ENCODE measurements around the gene ZNF335. TPM values are rescaled to one million over a fixed set of nuclear protein-coding genes. Genes with fewer than 3 reads are reported as not detected.

ZNF335 gene
- total and polyA plus RNA-seq, 2 of the 13 experiments (the other 11 are each of a cell fraction or from before 2014, with no cell fraction given), result 9.7 to 13.7 TPM

DNA sequence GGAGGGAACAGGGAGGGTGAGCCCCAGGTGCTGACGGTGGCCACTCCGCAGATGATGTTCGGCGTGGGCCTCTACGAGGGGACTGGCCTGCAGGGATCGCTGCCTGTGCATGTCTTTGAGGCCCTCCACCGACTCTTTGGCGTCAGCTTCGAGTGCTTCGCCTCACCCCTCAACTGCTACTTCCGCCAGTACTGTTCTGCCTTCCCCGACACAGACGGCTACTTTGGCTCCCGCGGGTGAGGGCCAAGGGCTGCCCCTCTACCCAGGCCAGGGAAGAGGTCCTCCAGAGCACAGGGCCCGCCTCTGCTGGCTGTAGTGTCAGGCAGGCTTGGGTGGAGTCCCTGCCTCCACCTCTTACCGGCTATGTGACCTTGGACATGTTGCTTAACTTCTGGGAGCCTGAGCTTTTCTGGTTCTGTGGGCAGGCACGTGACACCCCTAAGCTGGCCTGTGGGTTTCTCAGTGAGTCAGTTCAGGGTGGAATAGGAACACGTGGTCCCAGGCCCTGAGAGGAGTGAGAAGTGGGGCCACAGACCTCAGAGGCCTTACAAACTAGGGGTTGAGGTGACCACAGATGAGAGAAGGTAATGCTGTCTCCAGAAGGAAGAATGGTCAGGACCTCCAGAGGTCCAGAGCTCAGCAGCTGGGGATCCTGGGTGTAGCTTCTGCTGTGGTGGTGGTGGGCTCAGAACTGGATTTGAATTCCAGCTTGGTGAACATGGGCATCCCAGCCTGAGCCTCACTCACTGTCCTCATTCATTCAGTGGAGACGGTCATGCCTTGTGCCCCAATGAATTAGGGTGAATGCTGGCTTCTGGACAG lies 25.6 kb downstream of the ZNF335 start (continued):
- TF ChIP-seq, protein P1, sequence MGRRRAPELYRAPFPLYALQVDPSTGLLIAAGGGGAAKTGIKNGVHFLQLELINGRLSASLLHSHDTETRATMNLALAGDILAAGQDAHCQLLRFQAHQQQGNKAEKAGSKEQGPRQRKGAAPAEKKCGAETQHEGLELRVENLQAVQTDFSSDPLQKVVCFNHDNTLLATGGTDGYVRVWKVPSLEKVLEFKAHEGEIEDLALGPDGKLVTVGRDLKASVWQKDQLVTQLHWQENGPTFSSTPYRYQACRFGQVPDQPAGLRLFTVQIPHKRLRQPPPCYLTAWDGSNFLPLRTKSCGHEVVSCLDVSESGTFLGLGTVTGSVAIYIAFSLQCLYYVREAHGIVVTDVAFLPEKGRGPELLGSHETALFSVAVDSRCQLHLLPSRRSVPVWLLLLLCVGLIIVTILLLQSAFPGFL (CRISPR knock-in tag; IDR thresholded peaks at IDR 0.05), result no peak; the same call in 1 of the 2 replicates
- TF ChIP-seq NR2F2 (IDR thresholded peaks at IDR 0.05; ENCODE audit: borderline replicate concordance, low read depth), result peak; percentile 45; the same call in 1 of the 2 replicates
- TF ChIP-seq, protein P2, sequence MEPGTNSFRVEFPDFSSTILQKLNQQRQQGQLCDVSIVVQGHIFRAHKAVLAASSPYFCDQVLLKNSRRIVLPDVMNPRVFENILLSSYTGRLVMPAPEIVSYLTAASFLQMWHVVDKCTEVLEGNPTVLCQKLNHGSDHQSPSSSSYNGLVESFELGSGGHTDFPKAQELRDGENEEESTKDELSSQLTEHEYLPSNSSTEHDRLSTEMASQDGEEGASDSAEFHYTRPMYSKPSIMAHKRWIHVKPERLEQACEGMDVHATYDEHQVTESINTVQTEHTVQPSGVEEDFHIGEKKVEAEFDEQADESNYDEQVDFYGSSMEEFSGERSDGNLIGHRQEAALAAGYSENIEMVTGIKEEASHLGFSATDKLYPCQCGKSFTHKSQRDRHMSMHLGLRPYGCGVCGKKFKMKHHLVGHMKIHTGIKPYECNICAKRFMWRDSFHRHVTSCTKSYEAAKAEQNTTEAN (CRISPR knock-in tag; conservative IDR thresholded peaks at IDR 0.05), result peak; percentile 75
- no peak for TF ChIP-seq HCFC1 (IDR thresholded peaks at IDR 0.05; ENCODE audit: low read depth, low read length)
- TF ChIP-seq FOXJ3 (CRISPR knock-in tag; IDR thresholded peaks at IDR 0.05; ENCODE audit: borderline replicate concordance), result no peak
- TF ChIP-seq ZBTB3 (CRISPR knock-in tag; IDR thresholded peaks at IDR 0.05; ENCODE audit: borderline replicate concordance, low read depth), result 0 out of 2 replicates have a peak, but pooled peaks have one; percentile 12
- TF ChIP-seq ZSCAN9 (CRISPR knock-in tag; IDR thresholded peaks at IDR 0.05; ENCODE audit: borderline replicate concordance), result peak; percentile 97
- TF ChIP-seq HMG20A (CRISPR knock-in tag; IDR thresholded peaks at IDR 0.05; ENCODE audit: borderline replicate concordance), result peak; percentile 77; the same call in 1 of the 2 replicates
- peak; percentile 87 for TF ChIP-seq HDAC1 (CRISPR knock-in tag; IDR thresholded peaks at IDR 0.05)
- peak; percentile 79 for TF ChIP-seq ELF3 (CRISPR knock-in tag; IDR thresholded peaks at IDR 0.05)
- 0 out of 2 replicates have a peak, but pooled peaks have one; percentile 32 for TF ChIP-seq RARG (CRISPR knock-in tag; IDR thresholded peaks at IDR 0.05; ENCODE audit: low read depth)
- no peak for TF ChIP-seq ZNF234 (CRISPR knock-in tag; conservative IDR thresholded peaks at IDR 0.05)
- TF ChIP-seq MAFG (CRISPR knock-in tag; IDR thresholded peaks at IDR 0.05), result no peak
- peak; percentile 98 for TF ChIP-seq ZNF557 (CRISPR knock-in tag; IDR thresholded peaks at IDR 0.05)
- TF ChIP-seq ZNF138 (CRISPR knock-in tag; IDR thresholded peaks at IDR 0.05; ENCODE audit: low read depth), result no peak
- TF ChIP-seq ZNF451 (CRISPR knock-in tag; IDR thresholded peaks at IDR 0.05), result peak; percentile 65
- no peak for TF ChIP-seq THYN1 (CRISPR knock-in tag; IDR thresholded peaks at IDR 0.05; ENCODE audit: borderline replicate concordance, low read depth)
- TF ChIP-seq ZNF552 (CRISPR knock-in tag; IDR thresholded peaks at IDR 0.05; ENCODE audit: borderline replicate concordance), result peak; percentile 71; the same call in 1 of the 2 replicates
- TF ChIP-seq SYNCRIP (IDR thresholded peaks at IDR 0.05; ENCODE audit: insufficient read depth, low read depth, low read length), result no peak
- TF ChIP-seq ZNF260 (CRISPR knock-in tag; IDR thresholded peaks at IDR 0.05; ENCODE audit: borderline replicate concordance, low read depth), result no peak
- peak; percentile 96; the same call in 1 of the 2 replicates for TF ChIP-seq ZNF788 (CRISPR knock-in tag; IDR thresholded peaks at IDR 0.05; ENCODE audit: borderline replicate concordance)
- TF ChIP-seq ZNF878 (CRISPR knock-in tag; IDR thresholded peaks at IDR 0.05), result 0 out of 2 replicates have a peak, but pooled peaks have one; percentile 89
- TF ChIP-seq, protein P3, sequence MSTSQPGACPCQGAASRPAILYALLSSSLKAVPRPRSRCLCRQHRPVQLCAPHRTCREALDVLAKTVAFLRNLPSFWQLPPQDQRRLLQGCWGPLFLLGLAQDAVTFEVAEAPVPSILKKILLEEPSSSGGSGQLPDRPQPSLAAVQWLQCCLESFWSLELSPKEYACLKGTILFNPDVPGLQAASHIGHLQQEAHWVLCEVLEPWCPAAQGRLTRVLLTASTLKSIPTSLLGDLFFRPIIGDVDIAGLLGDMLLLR (CRISPR knock-in tag; IDR thresholded peaks at IDR 0.05), result peak; percentile 83
- TF ChIP-seq NFIC (IDR thresholded peaks at IDR 0.05; ENCODE audit: low read length), result no peak
- TF ChIP-seq ZFYVE20 (CRISPR knock-in tag; IDR thresholded peaks at IDR 0.05; ENCODE audit: borderline replicate concordance, low read depth), result 0 out of 2 replicates have a peak, but pooled peaks have one; percentile 51
- TF ChIP-seq MYNN (CRISPR knock-in tag; IDR thresholded peaks at IDR 0.05; ENCODE audit: low read depth), result peak; percentile 93; the same call in 1 of the 2 replicates
- TF ChIP-seq, protein P4, sequence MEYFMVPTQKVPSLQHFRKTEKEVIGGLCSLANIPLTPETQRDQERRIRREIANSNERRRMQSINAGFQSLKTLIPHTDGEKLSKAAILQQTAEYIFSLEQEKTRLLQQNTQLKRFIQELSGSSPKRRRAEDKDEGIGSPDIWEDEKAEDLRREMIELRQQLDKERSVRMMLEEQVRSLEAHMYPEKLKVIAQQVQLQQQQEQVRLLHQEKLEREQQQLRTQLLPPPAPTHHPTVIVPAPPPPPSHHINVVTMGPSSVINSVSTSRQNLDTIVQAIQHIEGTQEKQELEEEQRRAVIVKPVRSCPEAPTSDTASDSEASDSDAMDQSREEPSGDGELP (IDR thresholded peaks at IDR 0.05; ENCODE audit: borderline replicate concordance, low read depth), result peak; percentile 62; the same call in 1 of the 2 replicates

Measured in HepG2 (cell line).